WTC11 (cell line): ENCODE measurements around the gene CPOX. TPM values are rescaled to one million over a fixed set of nuclear protein-coding genes. Genes with fewer than 3 reads are reported as not detected.

Experiments used
- ATAC-seq: fragments of 200-7000 bp; cut with Tn5 transposase; 2 replicates; pipeline ENCODE4 v1.10.0; 2021; ENCODE audit warnings: mild to moderate bottlenecking, moderate library complexity
- CTCF ChIA-PET: fragments of 300-600 bp; sonication (Branson Sonifier 250); formaldehyde crosslinking; loops from one replicate; lab custom pipeline; 2021; ENCODE audit warnings: antibody characterized with exemption; lab: Charles Lee
- POLR2A ChIA-PET: fragments of 350-600 bp; sonication (Branson Sonifier 250); formaldehyde crosslinking; loops from one replicate; lab custom pipeline; 2021; ENCODE audit warnings: antibody characterized with exemption; lab: Charles Lee
- DNase-seq: peaks from one replicate; pipeline ENCODE4 v3.0.0; 2021; ENCODE audit warnings: low spot score
- H3K27ac Mint-ChIP-seq: 2 replicates; pipeline ENCODE4 v1.8.0; 2021; ENCODE audit warnings: mixed read lengths
- H3K27me3 Mint-ChIP-seq: 2 replicates; pipeline ENCODE4 v1.8.0; 2021; ENCODE audit warnings: low read depth, mild to moderate bottlenecking, moderate library complexity, mixed read lengths
- H3K36me3 Mint-ChIP-seq: 2 replicates; pipeline ENCODE4 v1.8.0; 2021; ENCODE audit warnings: mixed read lengths
- H3K4me1 Mint-ChIP-seq: 2 replicates; pipeline ENCODE4 v1.8.0; 2022; ENCODE audit warnings: mixed read lengths
- H3K4me3 Mint-ChIP-seq: 2 replicates; pipeline ENCODE4 v1.8.0; 2021; ENCODE audit warnings: mild to moderate bottlenecking, moderate library complexity, mixed read lengths
- H3K9me3 Mint-ChIP-seq: 2 replicates; pipeline ENCODE4 v1.8.0; 2021; ENCODE audit warnings: mixed read lengths
- CREM ChIP-seq: sonication (generic); formaldehyde crosslinking; IDR thresholded peaks from 2 replicates; pipeline ENCODE4 v1.8.1; 2022; ENCODE audit warnings: mild to moderate bottlenecking, missing genetic modification reagents, moderate library complexity
- GABPB1 ChIP-seq: sonication (generic); formaldehyde crosslinking; IDR thresholded peaks from 2 replicates; pipeline ENCODE4 v1.8.1; 2023; ENCODE audit warnings: mild to moderate bottlenecking, missing genetic modification reagents
- JAZF1 ChIP-seq: fragments of 250-450 bp; sonication (Bioruptor Pico); IDR thresholded peaks from 2 replicates; pipeline ENCODE4 v1.9.0; 2021; ENCODE audit warnings: moderate library complexity, mild to moderate bottlenecking, inconsistent platforms
- NR1H2 ChIP-seq: sonication (generic); formaldehyde crosslinking; IDR thresholded peaks from 2 replicates; pipeline ENCODE4 v1.9.0; 2021; ENCODE audit warnings: mild to moderate bottlenecking, moderate library complexity, missing genetic modification reagents
- PRRX2 ChIP-seq: fragments of 250-450 bp; sonication (Bioruptor Pico); IDR thresholded peaks from 2 replicates; pipeline ENCODE4 v1.8.0; 2021; ENCODE audit warnings: mild to moderate bottlenecking
- SMAD4 ChIP-seq: sonication (generic); formaldehyde crosslinking; IDR thresholded peaks from 2 replicates; pipeline ENCODE4 v1.8.0; 2022; ENCODE audit warnings: mild to moderate bottlenecking, missing genetic modification reagents
- SOX15 ChIP-seq: fragments of 250-450 bp; sonication (Bioruptor Pico); IDR thresholded peaks from 2 replicates; pipeline ENCODE4 v1.9.0; 2021; ENCODE audit warnings: mild to moderate bottlenecking
- ZBTB21 ChIP-seq: sonication (generic); formaldehyde crosslinking; IDR thresholded peaks from 2 replicates; pipeline ENCODE4 v1.8.1; 2023; ENCODE audit warnings: mild to moderate bottlenecking, missing genetic modification reagents, borderline replicate concordance
- ZBTB43 ChIP-seq: sonication (generic); formaldehyde crosslinking; IDR thresholded peaks from 2 replicates; pipeline ENCODE4 v1.8.1; 2023; ENCODE audit warnings: mild to moderate bottlenecking, missing genetic modification reagents
- ZNF396 ChIP-seq: fragments of 250-450 bp; sonication (Bioruptor Pico); IDR thresholded peaks from 2 replicates; pipeline ENCODE4 v1.8.0; 2021; ENCODE audit warnings: mild to moderate bottlenecking, moderate library complexity, borderline replicate concordance
- ZNF423 ChIP-seq: fragments of 250-450 bp; sonication (Bioruptor Pico); IDR thresholded peaks from 2 replicates; pipeline ENCODE4 v2.1.2; 2022; ENCODE audit warnings: mild to moderate bottlenecking, moderate library complexity
- total RNA-seq: library from RNA; stranded (reverse); gene quantifications from 3 replicates; pipeline ENCODE4 v1.2.3, GENCODE V29; 2021
- TF ChIP-seq, protein P1 (sequence below): fragments of 200-600 bp; IDR thresholded peaks from 2 replicates; pipeline ENCODE4 v1.8.0; 2022; ENCODE audit warnings: antibody characterized with exemption
- TF ChIP-seq, protein P2 (sequence below): sonication (generic); formaldehyde crosslinking; IDR thresholded peaks from 2 replicates; pipeline ENCODE4 v1.8.0; 2023; ENCODE audit warnings: mild to moderate bottlenecking, missing genetic modification reagents
- TF ChIP-seq, protein P3 (sequence below): sonication (generic); formaldehyde crosslinking; IDR thresholded peaks from 2 replicates; pipeline ENCODE4 v1.8.0; 2022; ENCODE audit warnings: mild to moderate bottlenecking, missing genetic modification reagents
- TF ChIP-seq, protein P4 (sequence below): sonication (generic); formaldehyde crosslinking; IDR thresholded peaks from 2 replicates; pipeline ENCODE4 v1.8.1; 2023; ENCODE audit warnings: mild to moderate bottlenecking, missing genetic modification reagents
- TF ChIP-seq, protein P5 (sequence below): sonication (generic); formaldehyde crosslinking; IDR thresholded peaks from 2 replicates; pipeline ENCODE4 v1.8.1; 2022; ENCODE audit warnings: low read depth, missing genetic modification reagents, borderline replicate concordance
- TF ChIP-seq, protein P6 (sequence below): sonication (generic); formaldehyde crosslinking; IDR thresholded peaks from 2 replicates; pipeline ENCODE4 v1.8.1; 2022; ENCODE audit warnings: mild to moderate bottlenecking, moderate library complexity, missing genetic modification reagents

The CPOX gene
- total RNA-seq, 1 experiment from 2014 or later: 33.4 TPM

DNA sequence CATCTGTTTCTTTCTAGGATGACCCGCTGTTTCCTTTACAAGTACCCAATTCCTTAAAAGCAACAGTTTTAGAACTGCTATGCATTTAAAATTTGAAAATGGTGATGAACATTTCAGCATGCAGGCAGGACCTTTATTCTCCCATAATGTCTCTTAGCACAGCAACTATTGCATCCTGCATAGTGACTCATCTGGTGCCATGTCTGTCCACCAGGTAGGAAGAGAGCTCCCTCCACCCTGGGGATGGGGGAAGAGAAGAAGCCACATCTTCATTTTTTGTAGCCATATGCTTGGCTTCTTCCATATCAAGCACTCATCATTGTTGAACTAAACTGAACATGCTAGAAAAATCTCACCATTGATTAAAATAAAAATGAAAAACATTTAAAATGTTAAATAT is 51.7 kb downstream of the CPOX start (continued):
- TF ChIP-seq, protein P1, sequence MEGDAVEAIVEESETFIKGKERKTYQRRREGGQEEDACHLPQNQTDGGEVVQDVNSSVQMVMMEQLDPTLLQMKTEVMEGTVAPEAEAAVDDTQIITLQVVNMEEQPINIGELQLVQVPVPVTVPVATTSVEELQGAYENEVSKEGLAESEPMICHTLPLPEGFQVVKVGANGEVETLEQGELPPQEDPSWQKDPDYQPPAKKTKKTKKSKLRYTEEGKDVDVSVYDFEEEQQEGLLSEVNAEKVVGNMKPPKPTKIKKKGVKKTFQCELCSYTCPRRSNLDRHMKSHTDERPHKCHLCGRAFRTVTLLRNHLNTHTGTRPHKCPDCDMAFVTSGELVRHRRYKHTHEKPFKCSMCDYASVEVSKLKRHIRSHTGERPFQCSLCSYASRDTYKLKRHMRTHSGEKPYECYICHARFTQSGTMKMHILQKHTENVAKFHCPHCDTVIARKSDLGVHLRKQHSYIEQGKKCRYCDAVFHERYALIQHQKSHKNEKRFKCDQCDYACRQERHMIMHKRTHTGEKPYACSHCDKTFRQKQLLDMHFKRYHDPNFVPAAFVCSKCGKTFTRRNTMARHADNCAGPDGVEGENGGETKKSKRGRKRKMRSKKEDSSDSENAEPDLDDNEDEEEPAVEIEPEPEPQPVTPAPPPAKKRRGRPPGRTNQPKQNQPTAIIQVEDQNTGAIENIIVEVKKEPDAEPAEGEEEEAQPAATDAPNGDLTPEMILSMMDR: no peak
- no peak for TF ChIP-seq CREM (CRISPR knock-in tag)

DNA sequence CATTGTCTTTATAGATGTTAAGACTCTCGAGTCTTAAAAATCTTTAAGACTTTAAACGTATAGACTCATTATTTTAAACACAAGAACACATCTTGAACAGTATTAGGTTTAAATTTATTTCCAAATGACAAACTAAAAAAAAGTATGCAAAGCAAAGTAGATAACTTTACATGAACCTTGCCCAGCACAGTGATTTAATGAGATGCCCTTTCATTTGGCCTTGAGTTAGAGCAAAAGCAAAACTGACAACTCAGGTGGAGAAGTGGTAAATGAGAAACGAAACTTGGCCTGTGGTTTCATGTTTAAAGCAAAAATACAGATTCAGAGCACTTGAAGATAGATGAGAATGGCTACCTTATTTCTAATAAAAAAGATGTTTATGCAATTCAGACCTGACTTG is 53.1 kb downstream of the CPOX start:
- ChIA-PET POLR2A (no interaction called here), CTCF (no interaction called here)
- Mint-ChIP-seq H3K4me3 (no peak overlapping the region), H3K27me3 (no peaks in the 10 kb centered on the region), H3K36me3 (no peaks in the 10 kb centered on the region), H3K9me3 (peaks cover 3% of the 10 kb centered on the region; the same call in 1 of the 2 replicates), H3K4me1 (peaks cover 5% of the 10 kb centered on the region; the same call in 1 of the 2 replicates), H3K27ac (no peak overlapping the region)
- TF ChIP-seq ZNF423: no peak
- no peak for TF ChIP-seq PRRX2 (CRISPR knock-in tag)
- no peak for TF ChIP-seq ZNF396 (CRISPR knock-in tag)
- TF ChIP-seq ZBTB43 (CRISPR knock-in tag): no peak
- TF ChIP-seq, all 79 proteins: peak for 0
- DNase-seq (no peak), ATAC-seq (no peak)

DNA sequence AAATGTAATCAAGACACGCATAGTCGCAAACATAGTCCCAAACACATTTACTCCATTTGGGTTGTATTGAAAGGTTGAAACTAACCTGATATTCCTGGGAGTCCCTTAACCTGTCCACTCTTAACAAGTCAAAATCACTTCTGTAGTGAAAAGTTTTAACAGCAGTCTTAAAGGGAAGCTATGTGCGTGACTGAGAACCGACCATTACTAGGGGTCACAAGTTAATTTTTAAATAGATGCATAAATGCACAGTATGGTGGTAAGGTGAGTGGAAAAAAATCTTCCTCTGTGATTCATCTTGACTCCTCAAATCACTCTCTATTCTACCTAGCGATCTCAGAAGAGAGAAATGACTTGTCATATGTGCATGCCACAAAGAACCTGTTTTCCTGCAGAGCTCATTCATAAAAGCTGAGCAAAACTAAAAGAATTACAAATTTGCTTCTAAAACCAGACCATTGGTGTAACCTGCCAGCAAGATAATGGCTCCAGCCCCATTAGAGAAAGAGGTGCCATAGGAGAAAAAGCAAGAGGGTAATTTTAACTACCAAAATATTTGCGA is 56.9 kb downstream of the CPOX start:
- no peaks in the 10 kb centered on the region for H3K36me3 Mint-ChIP-seq
- H3K4me3 Mint-ChIP-seq: no peak overlapping the region
- ChIA-PET CTCF (no interaction called here), POLR2A (no interaction called here)
- DNase-seq (no peak), ATAC-seq (no peak)
- no peak overlapping the region for H3K27ac Mint-ChIP-seq
- H3K4me1 Mint-ChIP-seq: peaks cover 3% of the 10 kb centered on the region; the same call in 1 of the 2 replicates
- no peaks in the 10 kb centered on the region for H3K27me3 Mint-ChIP-seq
- H3K9me3 Mint-ChIP-seq: peaks cover under 1% of the 10 kb centered on the region; the same call in 1 of the 2 replicates
- no peak for TF ChIP-seq SOX15 (CRISPR knock-in tag)
- no peak for TF ChIP-seq ZBTB21 (CRISPR knock-in tag)
- no peak for TF ChIP-seq SMAD4
- TF ChIP-seq, protein P2, sequence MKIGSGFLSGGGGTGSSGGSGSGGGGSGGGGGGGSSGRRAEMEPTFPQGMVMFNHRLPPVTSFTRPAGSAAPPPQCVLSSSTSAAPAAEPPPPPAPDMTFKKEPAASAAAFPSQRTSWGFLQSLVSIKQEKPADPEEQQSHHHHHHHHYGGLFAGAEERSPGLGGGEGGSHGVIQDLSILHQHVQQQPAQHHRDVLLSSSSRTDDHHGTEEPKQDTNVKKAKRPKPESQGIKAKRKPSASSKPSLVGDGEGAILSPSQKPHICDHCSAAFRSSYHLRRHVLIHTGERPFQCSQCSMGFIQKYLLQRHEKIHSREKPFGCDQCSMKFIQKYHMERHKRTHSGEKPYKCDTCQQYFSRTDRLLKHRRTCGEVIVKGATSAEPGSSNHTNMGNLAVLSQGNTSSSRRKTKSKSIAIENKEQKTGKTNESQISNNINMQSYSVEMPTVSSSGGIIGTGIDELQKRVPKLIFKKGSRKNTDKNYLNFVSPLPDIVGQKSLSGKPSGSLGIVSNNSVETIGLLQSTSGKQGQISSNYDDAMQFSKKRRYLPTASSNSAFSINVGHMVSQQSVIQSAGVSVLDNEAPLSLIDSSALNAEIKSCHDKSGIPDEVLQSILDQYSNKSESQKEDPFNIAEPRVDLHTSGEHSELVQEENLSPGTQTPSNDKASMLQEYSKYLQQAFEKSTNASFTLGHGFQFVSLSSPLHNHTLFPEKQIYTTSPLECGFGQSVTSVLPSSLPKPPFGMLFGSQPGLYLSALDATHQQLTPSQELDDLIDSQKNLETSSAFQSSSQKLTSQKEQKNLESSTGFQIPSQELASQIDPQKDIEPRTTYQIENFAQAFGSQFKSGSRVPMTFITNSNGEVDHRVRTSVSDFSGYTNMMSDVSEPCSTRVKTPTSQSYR (CRISPR knock-in tag): no peak
- TF ChIP-seq, protein P3, sequence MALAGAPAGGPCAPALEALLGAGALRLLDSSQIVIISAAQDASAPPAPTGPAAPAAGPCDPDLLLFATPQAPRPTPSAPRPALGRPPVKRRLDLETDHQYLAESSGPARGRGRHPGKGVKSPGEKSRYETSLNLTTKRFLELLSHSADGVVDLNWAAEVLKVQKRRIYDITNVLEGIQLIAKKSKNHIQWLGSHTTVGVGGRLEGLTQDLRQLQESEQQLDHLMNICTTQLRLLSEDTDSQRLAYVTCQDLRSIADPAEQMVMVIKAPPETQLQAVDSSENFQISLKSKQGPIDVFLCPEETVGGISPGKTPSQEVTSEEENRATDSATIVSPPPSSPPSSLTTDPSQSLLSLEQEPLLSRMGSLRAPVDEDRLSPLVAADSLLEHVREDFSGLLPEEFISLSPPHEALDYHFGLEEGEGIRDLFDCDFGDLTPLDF (CRISPR knock-in tag): no peak
- TF ChIP-seq JAZF1: no peak
- TF ChIP-seq, protein P4, sequence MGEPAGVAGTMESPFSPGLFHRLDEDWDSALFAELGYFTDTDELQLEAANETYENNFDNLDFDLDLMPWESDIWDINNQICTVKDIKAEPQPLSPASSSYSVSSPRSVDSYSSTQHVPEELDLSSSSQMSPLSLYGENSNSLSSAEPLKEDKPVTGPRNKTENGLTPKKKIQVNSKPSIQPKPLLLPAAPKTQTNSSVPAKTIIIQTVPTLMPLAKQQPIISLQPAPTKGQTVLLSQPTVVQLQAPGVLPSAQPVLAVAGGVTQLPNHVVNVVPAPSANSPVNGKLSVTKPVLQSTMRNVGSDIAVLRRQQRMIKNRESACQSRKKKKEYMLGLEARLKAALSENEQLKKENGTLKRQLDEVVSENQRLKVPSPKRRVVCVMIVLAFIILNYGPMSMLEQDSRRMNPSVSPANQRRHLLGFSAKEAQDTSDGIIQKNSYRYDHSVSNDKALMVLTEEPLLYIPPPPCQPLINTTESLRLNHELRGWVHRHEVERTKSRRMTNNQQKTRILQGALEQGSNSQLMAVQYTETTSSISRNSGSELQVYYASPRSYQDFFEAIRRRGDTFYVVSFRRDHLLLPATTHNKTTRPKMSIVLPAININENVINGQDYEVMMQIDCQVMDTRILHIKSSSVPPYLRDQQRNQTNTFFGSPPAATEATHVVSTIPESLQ (CRISPR knock-in tag): no peak
- TF ChIP-seq ZBTB43 (CRISPR knock-in tag): no peak
- TF ChIP-seq, protein P5, sequence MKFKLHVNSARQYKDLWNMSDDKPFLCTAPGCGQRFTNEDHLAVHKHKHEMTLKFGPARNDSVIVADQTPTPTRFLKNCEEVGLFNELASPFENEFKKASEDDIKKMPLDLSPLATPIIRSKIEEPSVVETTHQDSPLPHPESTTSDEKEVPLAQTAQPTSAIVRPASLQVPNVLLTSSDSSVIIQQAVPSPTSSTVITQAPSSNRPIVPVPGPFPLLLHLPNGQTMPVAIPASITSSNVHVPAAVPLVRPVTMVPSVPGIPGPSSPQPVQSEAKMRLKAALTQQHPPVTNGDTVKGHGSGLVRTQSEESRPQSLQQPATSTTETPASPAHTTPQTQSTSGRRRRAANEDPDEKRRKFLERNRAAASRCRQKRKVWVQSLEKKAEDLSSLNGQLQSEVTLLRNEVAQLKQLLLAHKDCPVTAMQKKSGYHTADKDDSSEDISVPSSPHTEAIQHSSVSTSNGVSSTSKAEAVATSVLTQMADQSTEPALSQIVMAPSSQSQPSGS (CRISPR knock-in tag): no peak
- TF ChIP-seq, protein P1: no peak
- TF ChIP-seq, protein P6, sequence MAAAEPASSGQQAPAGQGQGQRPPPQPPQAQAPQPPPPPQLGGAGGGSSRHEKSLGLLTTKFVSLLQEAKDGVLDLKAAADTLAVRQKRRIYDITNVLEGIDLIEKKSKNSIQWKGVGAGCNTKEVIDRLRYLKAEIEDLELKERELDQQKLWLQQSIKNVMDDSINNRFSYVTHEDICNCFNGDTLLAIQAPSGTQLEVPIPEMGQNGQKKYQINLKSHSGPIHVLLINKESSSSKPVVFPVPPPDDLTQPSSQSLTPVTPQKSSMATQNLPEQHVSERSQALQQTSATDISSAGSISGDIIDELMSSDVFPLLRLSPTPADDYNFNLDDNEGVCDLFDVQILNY: no peak
- no peak for TF ChIP-seq NR1H2 (CRISPR knock-in tag)
- TF ChIP-seq GABPB1 (CRISPR knock-in tag): no peak
